HEK293 (cell line): ENCODE data around the gene SIPA1.

Experiments
- CTCF ChIA-PET: fragments of 350-600 bp; formaldehyde crosslinking; extraction: SDS; loops from one replicate; lab custom pipeline; 2021; ENCODE audit warnings: antibody characterized with exemption; lab: Yijun Ruan, JAX
- POLR2A ChIA-PET: fragments of 300-600 bp; formaldehyde crosslinking; extraction: SDS; loops from one replicate; lab custom pipeline; 2020; ENCODE audit warnings: antibody characterized with exemption, inconsistent platforms; lab: Yijun Ruan, JAX
- H3K27ac ChIP-seq: fragments of 200-500 bp; sonication (Bioruptor generic); 2 replicates; pipeline ENCODE4 v1.5.1; 2014; ENCODE audit warnings: low read depth, low read length, control low read depth, inconsistent platforms; ENCODE audit errors: extremely low read depth
- H3K36me3 ChIP-seq, 2 experiments: fragments of 200-500 bp in 1 of 2; sonication (Bioruptor generic) in 1 of 2; 1 replicate in 1 of 2; 2 replicates in 1 of 2; pipeline ENCODE4 v1.5.1; 2014 to 2017; ENCODE audit warnings: inconsistent platforms in 2 of 2, low read length in 2 of 2; ENCODE audit not compliant: control insufficient read depth in 2 of 2, insufficient read depth in 1 of 2
- H3K4me1 ChIP-seq: fragments of 200-500 bp; sonication (Bioruptor generic); 2 replicates; pipeline ENCODE4 v1.5.1; 2014; ENCODE audit warnings: mild to moderate bottlenecking, low read length, inconsistent platforms; ENCODE audit not compliant: control insufficient read depth, insufficient read depth
- H3K4me3 ChIP-seq: 2 replicates; pipeline ENCODE4 v1.5.1; 2011; ENCODE audit warnings: low read depth, mild to moderate bottlenecking, control low read depth, low read length, moderate library complexity
- H3K9me3 ChIP-seq: fragments of 200-500 bp; sonication (Bioruptor generic); 2 replicates; pipeline ENCODE4 v1.5.1; 2014; ENCODE audit warnings: low read depth, low read length, inconsistent platforms; ENCODE audit not compliant: control insufficient read depth, insufficient read depth
- GLIS1 ChIP-seq: fragments of 450-650 bp; formaldehyde crosslinking; IDR thresholded peaks from 2 replicates; pipeline ENCODE4 v1.5.1; 2016; ENCODE audit warnings: missing biosample characterization, missing genetic modification characterization
- IKZF3 ChIP-seq: fragments of 450-650 bp; IDR thresholded peaks from 2 replicates; pipeline ENCODE4 v1.5.0; 2018; ENCODE audit warnings: missing biosample characterization, mild to moderate bottlenecking, missing genetic modification characterization, moderate library complexity
- MYNN ChIP-seq: fragments of 450-650 bp; formaldehyde crosslinking; IDR thresholded peaks from 2 replicates; pipeline ENCODE4 v1.5.1; 2016; ENCODE audit warnings: missing biosample characterization, missing genetic modification characterization, borderline replicate concordance
- SCRT1 ChIP-seq: fragments of 450-650 bp; formaldehyde crosslinking; IDR thresholded peaks from 2 replicates; pipeline ENCODE4 v1.5.1; 2016; ENCODE audit warnings: missing biosample characterization, missing genetic modification characterization, borderline replicate concordance
- SP7 ChIP-seq: fragments of 450-650 bp; formaldehyde crosslinking; IDR thresholded peaks from 2 replicates; pipeline ENCODE4 v1.5.1; 2016; ENCODE audit warnings: missing biosample characterization, missing genetic modification characterization
- TRIM28 ChIP-seq: IDR thresholded peaks from 2 replicates; pipeline ENCODE4 v1.6.1; 2011; ENCODE audit warnings: low read length, control low read depth, borderline replicate concordance
- ZBTB17 ChIP-seq: fragments of 450-650 bp; formaldehyde crosslinking; IDR thresholded peaks from 2 replicates; pipeline ENCODE4 v1.5.1; 2016; ENCODE audit warnings: missing biosample characterization, missing genetic modification characterization
- ZFHX2 ChIP-seq: fragments of 450-650 bp; formaldehyde crosslinking; conservative IDR thresholded peaks from 2 replicates; pipeline ENCODE4 v1.5.1; 2016; ENCODE audit warnings: missing biosample characterization, missing genetic modification characterization
- ZFP3 ChIP-seq: fragments of 450-650 bp; formaldehyde crosslinking; IDR thresholded peaks from 2 replicates; pipeline ENCODE4 v1.5.1; 2016; ENCODE audit warnings: low read depth, missing biosample characterization, missing genetic modification characterization
- ZNF121 ChIP-seq: fragments of 450-650 bp; formaldehyde crosslinking; IDR thresholded peaks from 2 replicates; pipeline ENCODE4 v1.5.1; 2016; ENCODE audit warnings: missing biosample characterization, missing genetic modification characterization
- ZNF132 ChIP-seq: fragments of 450-650 bp; formaldehyde crosslinking; IDR thresholded peaks from 2 replicates; pipeline ENCODE4 v1.5.1; 2017; ENCODE audit warnings: missing biosample characterization, missing genetic modification characterization, borderline replicate concordance
- ZNF133 ChIP-seq: fragments of 450-650 bp; formaldehyde crosslinking; IDR thresholded peaks from 2 replicates; pipeline ENCODE4 v1.5.1; 2016; ENCODE audit warnings: missing biosample characterization, missing genetic modification characterization
- ZNF169 ChIP-seq: fragments of 450-650 bp; formaldehyde crosslinking; IDR thresholded peaks from 2 replicates; pipeline ENCODE4 v1.5.1; 2016; ENCODE audit warnings: missing biosample characterization, missing genetic modification characterization
- ZNF202 ChIP-seq: fragments of 450-650 bp; formaldehyde crosslinking; IDR thresholded peaks from 2 replicates; pipeline ENCODE4 v1.5.1; 2016; ENCODE audit warnings: missing biosample characterization, missing genetic modification characterization, borderline replicate concordance
- ZNF211 ChIP-seq: fragments of 450-650 bp; formaldehyde crosslinking; IDR thresholded peaks from 2 replicates; pipeline ENCODE4 v1.5.1; 2016; ENCODE audit warnings: low read depth, missing biosample characterization, missing genetic modification characterization
- ZNF239 ChIP-seq: fragments of 450-650 bp; formaldehyde crosslinking; IDR thresholded peaks from 2 replicates; pipeline ENCODE4 v1.5.1; 2016; ENCODE audit warnings: missing biosample characterization, missing genetic modification characterization
- ZNF302 ChIP-seq: fragments of 450-650 bp; formaldehyde crosslinking; IDR thresholded peaks from 2 replicates; pipeline ENCODE4 v1.5.1; 2016; ENCODE audit warnings: missing biosample characterization, missing genetic modification characterization, low read depth
- ZNF341 ChIP-seq: fragments of 450-650 bp; formaldehyde crosslinking; IDR thresholded peaks from 2 replicates; pipeline ENCODE4; 2016; ENCODE audit warnings: low read depth, missing biosample characterization, missing genetic modification characterization
- ZNF549 ChIP-seq: fragments of 450-650 bp; IDR thresholded peaks from 2 replicates; pipeline ENCODE4 v1.5.1; 2018; ENCODE audit warnings: missing biosample characterization, missing genetic modification characterization, mild to moderate bottlenecking, inconsistent platforms, moderate library complexity
- ZNF785 ChIP-seq: fragments of 450-650 bp; formaldehyde crosslinking; IDR thresholded peaks from 2 replicates; pipeline ENCODE4 v1.5.1; 2016; ENCODE audit warnings: missing biosample characterization, missing genetic modification characterization
- TF ChIP-seq, protein P1 (sequence below): fragments of 450-650 bp; formaldehyde crosslinking; IDR thresholded peaks from 2 replicates; pipeline ENCODE4 v1.5.1; 2016; ENCODE audit warnings: missing biosample characterization, missing genetic modification characterization
- TF ChIP-seq, protein P2 (sequence below): sonication (generic); formaldehyde crosslinking; IDR thresholded peaks from 2 replicates; pipeline ENCODE4 v1.8.1; 2022; ENCODE audit warnings: mild to moderate bottlenecking, moderate library complexity, missing genetic modification reagents
- TF ChIP-seq, protein P3 (sequence below): fragments of 450-650 bp; formaldehyde crosslinking; IDR thresholded peaks from 2 replicates; pipeline ENCODE4 v1.5.1; 2016; ENCODE audit warnings: missing biosample characterization, missing genetic modification characterization
- TF ChIP-seq, protein P4 (sequence below): IDR thresholded peaks from 2 replicates; pipeline ENCODE4 v1.6.1; 2011; ENCODE audit warnings: mild to moderate bottlenecking, low read depth, low read length, borderline replicate concordance

SIPA1 gene

DNA sequence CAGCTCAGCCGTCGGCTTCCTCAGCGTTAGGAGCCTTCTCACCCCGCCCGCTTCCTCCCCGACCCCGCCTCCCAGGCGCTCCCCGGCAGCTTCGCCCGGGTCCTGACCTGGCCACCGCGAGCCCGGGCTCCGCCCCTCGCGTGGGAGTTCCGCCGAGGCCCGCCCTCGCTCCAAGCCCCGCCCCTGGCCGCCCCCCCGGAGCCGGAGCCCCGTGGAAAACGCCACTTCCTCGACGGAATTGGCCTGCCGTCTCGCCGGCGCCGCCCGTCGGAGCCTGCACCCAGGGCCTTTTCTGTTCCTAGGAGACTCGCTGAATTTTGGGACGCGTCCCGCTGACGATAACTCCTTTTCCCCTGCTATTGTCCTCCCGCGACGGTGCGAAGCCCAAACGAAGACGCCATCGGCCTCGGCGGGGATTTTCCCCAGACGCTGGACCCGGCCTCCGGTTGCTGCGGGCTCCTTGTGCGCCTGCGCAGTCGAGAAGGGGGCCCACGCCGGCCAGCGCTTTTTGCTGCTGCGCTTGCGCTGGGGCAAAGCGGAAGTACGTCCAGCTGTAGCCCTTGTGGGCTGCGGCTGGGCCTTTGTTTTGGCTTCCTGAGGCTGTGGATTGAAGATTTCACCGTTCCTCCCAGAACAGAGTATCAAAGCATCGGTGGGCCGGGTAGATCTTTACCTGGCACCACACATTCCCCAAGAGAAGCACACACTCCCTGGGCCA lies 14.8 kb downstream of the SIPA1 start (continued):
- TF ChIP-seq, protein P1, sequence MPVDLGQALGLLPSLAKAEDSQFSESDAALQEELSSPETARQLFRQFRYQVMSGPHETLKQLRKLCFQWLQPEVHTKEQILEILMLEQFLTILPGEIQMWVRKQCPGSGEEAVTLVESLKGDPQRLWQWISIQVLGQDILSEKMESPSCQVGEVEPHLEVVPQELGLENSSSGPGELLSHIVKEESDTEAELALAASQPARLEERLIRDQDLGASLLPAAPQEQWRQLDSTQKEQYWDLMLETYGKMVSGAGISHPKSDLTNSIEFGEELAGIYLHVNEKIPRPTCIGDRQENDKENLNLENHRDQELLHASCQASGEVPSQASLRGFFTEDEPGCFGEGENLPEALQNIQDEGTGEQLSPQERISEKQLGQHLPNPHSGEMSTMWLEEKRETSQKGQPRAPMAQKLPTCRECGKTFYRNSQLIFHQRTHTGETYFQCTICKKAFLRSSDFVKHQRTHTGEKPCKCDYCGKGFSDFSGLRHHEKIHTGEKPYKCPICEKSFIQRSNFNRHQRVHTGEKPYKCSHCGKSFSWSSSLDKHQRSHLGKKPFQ (tag by site-specific recombination) = no peak
- no peak for TF ChIP-seq ZNF202 (tag by site-specific recombination)
- TF ChIP-seq, protein P2, sequence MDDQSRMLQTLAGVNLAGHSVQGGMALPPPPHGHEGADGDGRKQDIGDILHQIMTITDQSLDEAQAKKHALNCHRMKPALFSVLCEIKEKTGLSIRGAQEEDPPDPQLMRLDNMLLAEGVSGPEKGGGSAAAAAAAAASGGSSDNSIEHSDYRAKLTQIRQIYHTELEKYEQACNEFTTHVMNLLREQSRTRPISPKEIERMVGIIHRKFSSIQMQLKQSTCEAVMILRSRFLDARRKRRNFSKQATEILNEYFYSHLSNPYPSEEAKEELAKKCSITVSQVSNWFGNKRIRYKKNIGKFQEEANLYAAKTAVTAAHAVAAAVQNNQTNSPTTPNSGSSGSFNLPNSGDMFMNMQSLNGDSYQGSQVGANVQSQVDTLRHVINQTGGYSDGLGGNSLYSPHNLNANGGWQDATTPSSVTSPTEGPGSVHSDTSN (CRISPR knock-in tag) = no peak
- TF ChIP-seq, protein P3, sequence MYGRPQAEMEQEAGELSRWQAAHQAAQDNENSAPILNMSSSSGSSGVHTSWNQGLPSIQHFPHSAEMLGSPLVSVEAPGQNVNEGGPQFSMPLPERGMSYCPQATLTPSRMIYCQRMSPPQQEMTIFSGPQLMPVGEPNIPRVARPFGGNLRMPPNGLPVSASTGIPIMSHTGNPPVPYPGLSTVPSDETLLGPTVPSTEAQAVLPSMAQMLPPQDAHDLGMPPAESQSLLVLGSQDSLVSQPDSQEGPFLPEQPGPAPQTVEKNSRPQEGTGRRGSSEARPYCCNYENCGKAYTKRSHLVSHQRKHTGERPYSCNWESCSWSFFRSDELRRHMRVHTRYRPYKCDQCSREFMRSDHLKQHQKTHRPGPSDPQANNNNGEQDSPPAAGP = peak; percentile 52; the same call in 1 of the 2 replicates
- no peak for TF ChIP-seq ZNF239 (tag by site-specific recombination)
- no peak for TF ChIP-seq SCRT1 (tag by site-specific recombination)
- no peak for TF ChIP-seq ZNF341
- no peak for TF ChIP-seq ZNF302
- no peak for TF ChIP-seq ZNF549 (tag by site-specific recombination)
- TF ChIP-seq ZFP3 = no peak
- TF ChIP-seq ZNF132 (tag by site-specific recombination) = no peak

DNA sequence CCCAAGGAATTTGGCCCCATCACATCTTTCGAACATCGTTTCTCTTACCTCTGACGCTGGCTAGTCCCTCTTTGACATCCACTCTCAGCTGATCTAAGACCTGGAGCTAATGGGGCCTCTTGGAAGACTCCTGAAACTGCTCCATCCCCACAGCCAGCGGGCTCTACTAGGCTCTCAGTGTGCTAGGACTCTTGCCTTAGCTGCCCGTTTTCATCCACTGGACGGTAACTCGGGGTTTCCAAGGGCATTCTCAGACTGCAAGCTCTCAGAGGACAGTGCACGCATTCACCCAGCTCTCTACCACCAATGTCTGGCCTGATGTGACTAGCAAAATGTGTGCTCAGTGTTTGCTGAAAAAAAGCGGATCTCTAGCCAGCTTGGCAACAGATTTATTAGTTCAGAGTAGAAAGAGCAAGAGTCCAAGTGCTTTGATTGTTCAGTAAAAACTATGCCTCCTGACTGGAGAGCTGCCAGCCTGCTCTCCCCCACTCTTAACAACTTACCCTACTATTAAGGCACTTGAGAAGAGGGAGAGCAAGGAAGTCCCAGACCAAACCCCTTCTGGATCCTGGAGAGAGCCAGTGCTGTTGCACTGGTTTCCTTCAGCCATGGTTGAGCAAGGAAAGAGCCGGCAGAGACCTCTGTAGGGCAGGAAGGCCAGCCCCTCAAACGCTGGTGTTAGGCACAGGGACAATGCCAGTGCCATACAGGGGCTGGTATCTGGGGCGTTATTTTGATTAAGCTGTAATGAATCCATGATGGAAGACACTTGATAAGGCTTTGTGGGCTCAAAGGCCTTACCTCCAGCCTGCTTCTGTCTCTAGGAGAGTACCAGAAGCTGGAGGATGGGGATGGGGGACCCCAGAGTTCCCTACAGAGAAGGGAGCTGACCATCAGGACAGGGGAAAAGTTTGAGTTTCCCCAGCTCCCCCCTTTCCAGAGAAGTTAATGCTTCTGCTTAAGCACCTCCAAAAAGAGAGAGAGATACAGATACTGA lies 15.6 kb downstream of the SIPA1 start:
- POLR2A ChIA-PET = interaction anchor here (0.6 to 6.5 kb wide), 12 partner anchors 9 to 347 kb away, joined by 3 to 50 read pairs (median 4); partner anchors contain the start of genes FIBP, KAT5, MAP3K11 and PCNX3
- TF ChIP-seq ZNF121 (tag by site-specific recombination) (no peak), ZBTB17 (peak; percentile 31; the same call in 1 of the 2 replicates), SP7 (tag by site-specific recombination) (peak; percentile 33)

DNA sequence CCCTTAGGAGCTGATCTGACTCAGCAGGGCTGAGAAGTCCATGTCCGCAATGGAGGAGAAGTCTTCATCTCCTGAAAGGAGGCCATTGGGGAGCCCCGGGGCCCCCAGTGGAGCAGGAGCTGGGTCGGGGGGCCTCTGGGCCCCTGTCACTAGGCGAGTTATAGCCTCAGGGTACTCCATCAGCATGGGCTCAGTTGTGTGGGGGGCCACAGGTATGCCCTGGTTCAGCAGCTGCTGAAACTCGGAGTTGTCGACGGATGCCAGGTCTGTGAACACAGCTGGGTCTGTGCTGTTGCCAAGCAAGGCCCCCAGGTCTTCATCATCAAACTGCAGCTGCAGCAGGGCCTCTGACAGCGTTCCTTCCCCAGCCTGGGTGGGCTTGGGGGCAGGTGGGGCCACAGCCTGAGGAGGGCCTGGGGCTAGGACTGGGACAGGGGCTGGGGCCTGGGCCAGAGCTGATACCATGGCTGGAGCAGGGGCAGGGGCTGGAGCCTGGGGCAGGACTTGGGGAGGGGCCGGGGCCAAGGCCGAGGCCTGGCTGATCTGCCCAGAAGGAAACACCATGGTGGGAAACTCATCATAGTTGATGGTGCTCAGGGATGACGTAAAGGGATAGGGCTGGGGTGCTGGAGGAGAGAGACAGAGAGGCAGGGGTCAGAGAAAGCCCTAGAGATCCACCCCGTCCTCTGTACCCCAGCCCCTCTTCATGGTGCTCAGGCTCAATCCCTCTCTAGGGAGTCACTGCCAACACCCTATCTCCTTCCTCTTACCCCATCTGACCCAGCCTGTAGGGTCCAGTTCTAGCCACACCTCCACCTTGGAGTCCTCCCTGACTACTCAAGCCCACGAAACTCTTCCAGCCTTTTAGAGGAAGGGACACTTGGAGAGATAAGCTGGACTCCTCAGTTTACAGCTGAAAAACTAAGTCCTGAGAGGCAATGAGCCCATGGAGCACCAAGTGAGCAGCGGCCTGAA lies 16.8 kb downstream of the SIPA1 start:
- ChIA-PET CTCF (interaction anchor here (1.5 to 1.6 kb wide), 2 partner anchors 52 to 231 kb away, joined by 3 to 4 read pairs; no protein-coding TSS in a partner anchor), POLR2A (interaction anchor here (0.6 to 6.5 kb wide), 9 partner anchors 8 to 648 kb away, joined by 3 to 50 read pairs (median 4); partner anchors contain the start of genes MAP3K11, PCNX3, RELA and RNASEH2C)
- no peak overlapping the region for H3K27ac ChIP-seq
- H3K4me3 ChIP-seq = no peak overlapping the region
- peaks cover 8% of the 10 kb centered on the region for H3K4me1 ChIP-seq
- peaks cover 0 to 78% of the 10 kb centered on the region in 2 experiments; a peak in 2 of 3 replicates for H3K36me3 ChIP-seq
- no peaks in the 10 kb centered on the region for H3K9me3 ChIP-seq
- no peak for TF ChIP-seq IKZF3 (tag by site-specific recombination)
- TF ChIP-seq ZFHX2 = no peak
- TF ChIP-seq GLIS1 = no peak
- TF ChIP-seq TRIM28 = no peak
- TF ChIP-seq ZNF211 (tag by site-specific recombination) = no peak
- no peak for TF ChIP-seq ZNF785
- TF ChIP-seq, protein P4, sequence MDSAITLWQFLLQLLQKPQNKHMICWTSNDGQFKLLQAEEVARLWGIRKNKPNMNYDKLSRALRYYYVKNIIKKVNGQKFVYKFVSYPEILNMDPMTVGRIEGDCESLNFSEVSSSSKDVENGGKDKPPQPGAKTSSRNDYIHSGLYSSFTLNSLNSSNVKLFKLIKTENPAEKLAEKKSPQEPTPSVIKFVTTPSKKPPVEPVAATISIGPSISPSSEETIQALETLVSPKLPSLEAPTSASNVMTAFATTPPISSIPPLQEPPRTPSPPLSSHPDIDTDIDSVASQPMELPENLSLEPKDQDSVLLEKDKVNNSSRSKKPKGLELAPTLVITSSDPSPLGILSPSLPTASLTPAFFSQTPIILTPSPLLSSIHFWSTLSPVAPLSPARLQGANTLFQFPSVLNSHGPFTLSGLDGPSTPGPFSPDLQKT = no peak
- TF ChIP-seq ZNF169 (tag by site-specific recombination) = no peak
- TF ChIP-seq ZFP3 = no peak
- TF ChIP-seq ZNF133 = no peak
- no peak for TF ChIP-seq MYNN (tag by site-specific recombination)

More for the DNA sequence above, 15.6 kb downstream of the SIPA1 start:
- peak overlapping the region; percentile 46; the same call in 1 of the 2 replicates for H3K4me3 ChIP-seq
- H3K9me3 ChIP-seq = no peaks in the 10 kb centered on the region
- peaks cover 8% of the 10 kb centered on the region for H3K4me1 ChIP-seq
- peaks cover 0 to 75% of the 10 kb centered on the region in 2 experiments; a peak in 2 of 3 replicates for H3K36me3 ChIP-seq
- peak overlapping the region; percentile 54 for H3K27ac ChIP-seq
- CTCF ChIA-PET = interaction anchor here (0.6 to 1.6 kb wide), 6 partner anchors 14 to 500 kb away, joined by 3 to 5 read pairs (median 4); partner anchors contain the start of gene MUS81
